Loucy (cell line): Measurements from ENCODE around the gene KDM2B.

Experiments
- EZH2phosphoT487 ChIP-seq: fragments of 200-600 bp; IDR thresholded peaks from 2 replicates; pipeline ENCODE4 v1.6.1; 2018; ENCODE audit warnings: antibody characterized with exemption, mild to moderate bottlenecking, moderate library complexity, borderline replicate concordance
- TF ChIP-seq, protein P1 (sequence below): fragments of 200-600 bp; sonication (generic); conservative IDR thresholded peaks from 2 replicates; pipeline ENCODE4 v1.5.1; 2014; ENCODE audit warnings: mild to moderate bottlenecking, antibody characterized with exemption, low read length

DNA sequence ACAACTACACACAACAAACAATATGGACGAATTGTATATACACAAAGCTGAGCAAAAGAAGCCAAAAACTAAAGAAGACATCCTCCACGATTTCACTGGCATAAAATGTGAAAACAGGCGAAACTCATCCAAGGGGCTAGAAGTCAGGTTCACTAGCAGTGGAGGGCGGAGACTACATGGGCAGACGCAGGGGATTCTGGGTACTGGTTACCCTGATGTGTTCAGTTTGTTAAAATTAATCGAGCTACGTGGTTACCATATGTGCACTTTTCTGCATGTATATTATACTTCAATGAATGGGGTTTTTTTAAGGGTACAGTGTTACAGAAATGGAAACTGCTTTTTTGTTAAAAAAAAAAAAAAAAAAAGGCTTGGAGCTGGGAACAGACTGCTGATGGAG, 12.3 kb downstream of the KDM2B start:
- TF ChIP-seq, protein P1, sequence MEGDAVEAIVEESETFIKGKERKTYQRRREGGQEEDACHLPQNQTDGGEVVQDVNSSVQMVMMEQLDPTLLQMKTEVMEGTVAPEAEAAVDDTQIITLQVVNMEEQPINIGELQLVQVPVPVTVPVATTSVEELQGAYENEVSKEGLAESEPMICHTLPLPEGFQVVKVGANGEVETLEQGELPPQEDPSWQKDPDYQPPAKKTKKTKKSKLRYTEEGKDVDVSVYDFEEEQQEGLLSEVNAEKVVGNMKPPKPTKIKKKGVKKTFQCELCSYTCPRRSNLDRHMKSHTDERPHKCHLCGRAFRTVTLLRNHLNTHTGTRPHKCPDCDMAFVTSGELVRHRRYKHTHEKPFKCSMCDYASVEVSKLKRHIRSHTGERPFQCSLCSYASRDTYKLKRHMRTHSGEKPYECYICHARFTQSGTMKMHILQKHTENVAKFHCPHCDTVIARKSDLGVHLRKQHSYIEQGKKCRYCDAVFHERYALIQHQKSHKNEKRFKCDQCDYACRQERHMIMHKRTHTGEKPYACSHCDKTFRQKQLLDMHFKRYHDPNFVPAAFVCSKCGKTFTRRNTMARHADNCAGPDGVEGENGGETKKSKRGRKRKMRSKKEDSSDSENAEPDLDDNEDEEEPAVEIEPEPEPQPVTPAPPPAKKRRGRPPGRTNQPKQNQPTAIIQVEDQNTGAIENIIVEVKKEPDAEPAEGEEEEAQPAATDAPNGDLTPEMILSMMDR = no peak
- TF ChIP-seq EZH2phosphoT487 = no peak
